SU-DHL-6 (cell line): ENCODE data around the gene KNCN.

Experiments used
- CTCF ChIP-seq: fragments of 200-600 bp; sonication (generic); IDR thresholded peaks from one replicate; pipeline ENCODE4 v1.5.1; 2017; ENCODE audit warnings: antibody characterized with exemption, mild to moderate bottlenecking, low read length, moderate library complexity; ENCODE audit not compliant: insufficient read depth, poor library complexity, severe bottlenecking
- EZH2phosphoT487 ChIP-seq: fragments of 200-600 bp; sonication (generic), shearing (Covaris generic); conservative IDR thresholded peaks from 2 replicates; pipeline ENCODE4 v1.6.1; 2018; ENCODE audit warnings: mild to moderate bottlenecking, antibody characterized with exemption, low read length, moderate library complexity, mixed read lengths

- peak; percentile 87 for TF ChIP-seq CTCF
- no peak for TF ChIP-seq EZH2phosphoT487
Observed at GRCh38 chr1:46527474-46528296, 23.8 kb downstream of the KNCN start.
